ENCODE data around the gene AUTS2. TPM values are rescaled to one million over a fixed set of nuclear protein-coding genes. Genes with fewer than 3 reads are reported as not detected.

AUTS2 gene
- total RNA-seq, 2 experiments from 2014 or later, result 16.9 to 17.7 TPM

DNA sequence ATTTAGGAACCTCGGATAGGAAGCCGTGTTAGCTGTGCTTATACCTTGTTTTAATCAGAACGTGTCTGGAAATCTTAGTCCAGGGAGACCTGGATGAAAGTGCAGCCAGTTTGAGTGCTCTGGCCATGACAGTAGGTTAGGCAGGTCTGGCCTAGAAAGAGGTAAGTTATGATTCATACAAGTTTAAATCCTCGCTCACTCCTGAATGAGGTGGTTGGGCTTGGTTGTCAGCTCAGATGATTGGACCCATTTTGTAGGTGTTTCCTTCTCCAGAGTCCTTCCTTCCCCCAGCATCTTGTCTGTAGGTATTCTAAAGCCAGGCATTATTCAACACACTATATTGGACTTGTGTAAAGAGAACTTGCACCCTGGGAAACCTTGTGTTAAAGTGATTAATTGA is 971.8 kb downstream of the AUTS2 start:
- Mint-ChIP-seq H3K4me1 (no peaks in the 10 kb centered on the region), H3K27ac (no peak overlapping the region), H3K36me3 (ENCODE audit: low read depth) (no peaks in the 10 kb centered on the region), H3K27me3 (no peaks in the 10 kb centered on the region), H3K4me3 (no peak overlapping the region), H3K9me3 (peaks cover 10% of the 10 kb centered on the region)
- CTCF ChIA-PET, result no interaction called here
- POLR2A ChIA-PET, result no interaction called here
- no peak for DNase-seq

DNA sequence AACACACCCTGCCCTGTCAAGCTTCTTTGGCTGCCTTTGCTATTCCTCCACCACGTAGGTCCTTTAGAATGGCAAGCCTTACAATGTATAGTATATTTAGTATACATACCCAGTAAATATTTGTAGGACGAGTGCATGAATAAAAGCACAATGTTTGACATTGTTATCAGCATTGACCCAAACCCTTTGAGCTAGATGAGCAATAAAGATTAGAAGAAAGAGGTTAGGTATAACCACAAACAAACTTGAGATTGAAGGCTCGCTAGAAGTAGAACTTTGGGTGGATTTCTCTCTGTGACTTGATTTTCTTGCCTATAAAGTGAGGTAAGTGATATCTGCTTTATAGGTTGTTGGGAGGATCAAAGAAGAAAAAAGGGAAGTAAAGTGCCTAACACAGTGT is 972.7 kb downstream of the AUTS2 start:
- H3K27ac Mint-ChIP-seq, result no peak overlapping the region
- H3K27me3 Mint-ChIP-seq, result no peaks in the 10 kb centered on the region
- peaks cover 10% of the 10 kb centered on the region for H3K9me3 Mint-ChIP-seq
- H3K4me3 Mint-ChIP-seq, result no peak overlapping the region
- H3K36me3 Mint-ChIP-seq (ENCODE audit: low read depth), result no peaks in the 10 kb centered on the region
- ChIA-PET POLR2A (no interaction called here), CTCF (no interaction called here)
- H3K4me1 Mint-ChIP-seq, result no peaks in the 10 kb centered on the region
- DNase-seq, result no peak

DNA sequence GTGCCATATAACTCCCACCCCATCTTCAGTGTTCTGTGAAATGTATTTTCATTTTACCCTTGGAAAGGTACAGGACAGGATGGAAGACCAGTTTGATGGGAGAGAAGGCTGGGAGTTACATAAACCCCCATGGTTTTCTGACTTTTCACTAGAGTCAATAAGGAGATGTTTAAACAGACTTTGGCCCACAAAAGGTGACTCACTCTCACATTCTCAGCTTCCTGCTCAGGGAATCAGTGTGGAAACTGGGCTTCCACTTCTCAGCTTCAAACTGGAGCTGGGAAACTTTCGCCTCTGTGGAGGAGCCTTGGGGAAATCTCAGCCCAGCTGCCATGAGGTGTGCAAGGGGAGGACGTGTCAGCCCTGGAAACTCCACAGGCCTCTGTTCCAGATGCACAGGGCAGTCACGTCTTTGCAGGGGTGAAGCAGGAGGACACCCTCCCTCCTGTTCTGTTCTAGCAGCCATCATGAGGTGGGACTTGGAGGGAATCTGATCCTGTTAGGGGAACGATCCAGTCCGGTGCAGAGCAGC is 973.2 kb downstream of the AUTS2 start:
- Mint-ChIP-seq H3K4me1 (no peaks in the 10 kb centered on the region), H3K27ac (no peak overlapping the region), H3K4me3 (no peak overlapping the region), H3K36me3 (ENCODE audit: low read depth) (no peaks in the 10 kb centered on the region), H3K9me3 (peaks cover 10% of the 10 kb centered on the region), H3K27me3 (no peaks in the 10 kb centered on the region)
- ChIA-PET POLR2A (no interaction called here), CTCF (no interaction called here)
- DNase-seq, result no peak

DNA sequence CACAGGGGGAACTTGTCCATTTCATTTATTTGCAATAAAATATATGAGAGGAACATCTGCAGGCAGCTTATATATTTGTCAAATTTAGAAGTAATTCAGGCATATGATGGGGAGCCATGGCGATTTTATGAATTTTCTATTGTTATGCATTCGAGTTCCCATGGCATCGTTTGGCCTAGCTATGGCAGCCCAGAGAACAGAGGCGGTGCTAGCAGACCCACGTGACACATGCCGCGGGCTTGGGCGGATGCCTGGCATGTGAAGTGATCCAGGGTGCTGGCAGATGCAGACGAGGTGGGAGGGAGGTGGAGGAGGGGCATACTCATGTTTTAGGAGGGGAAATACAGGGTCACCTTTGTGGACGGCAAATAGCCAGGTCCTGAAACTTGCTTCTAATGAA is 973.7 kb downstream of the AUTS2 start:
- peaks cover 10% of the 10 kb centered on the region for H3K9me3 Mint-ChIP-seq
- DNase-seq, result no peak
- no peaks in the 10 kb centered on the region for H3K4me1 Mint-ChIP-seq
- POLR2A ChIA-PET, result no interaction called here
- H3K27ac Mint-ChIP-seq, result no peak overlapping the region
- H3K27me3 Mint-ChIP-seq, result no peaks in the 10 kb centered on the region
- no peaks in the 10 kb centered on the region for H3K36me3 Mint-ChIP-seq (ENCODE audit: low read depth)
- CTCF ChIA-PET, result no interaction called here
- H3K4me3 Mint-ChIP-seq, result no peak overlapping the region

DNA sequence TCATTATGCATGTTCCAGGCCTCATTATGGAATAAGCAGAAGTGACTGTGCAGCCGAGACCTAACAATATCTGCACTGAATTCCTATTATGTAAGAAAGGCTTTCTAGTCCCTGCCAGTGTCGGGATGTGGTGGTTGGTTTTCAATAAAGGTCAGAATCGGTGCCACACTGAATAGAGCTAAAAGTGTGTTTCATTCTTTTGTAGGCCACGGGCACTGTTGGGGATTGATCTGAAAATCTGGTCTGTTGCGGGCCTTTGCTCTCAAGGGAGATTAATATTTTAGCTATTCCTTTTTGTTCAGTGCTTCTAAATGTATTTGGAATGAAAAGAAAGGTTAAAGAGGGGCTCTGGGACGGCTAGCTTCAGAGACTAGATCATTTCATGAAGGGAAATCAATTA is 974.3 kb downstream of the AUTS2 start:
- Mint-ChIP-seq H3K36me3 (ENCODE audit: low read depth) (no peaks in the 10 kb centered on the region), H3K27me3 (no peaks in the 10 kb centered on the region), H3K9me3 (peaks cover 10% of the 10 kb centered on the region), H3K4me3 (no peak overlapping the region), H3K4me1 (no peaks in the 10 kb centered on the region), H3K27ac (no peak overlapping the region)
- no peak for DNase-seq
- ChIA-PET POLR2A (no interaction called here), CTCF (no interaction called here)

DNA sequence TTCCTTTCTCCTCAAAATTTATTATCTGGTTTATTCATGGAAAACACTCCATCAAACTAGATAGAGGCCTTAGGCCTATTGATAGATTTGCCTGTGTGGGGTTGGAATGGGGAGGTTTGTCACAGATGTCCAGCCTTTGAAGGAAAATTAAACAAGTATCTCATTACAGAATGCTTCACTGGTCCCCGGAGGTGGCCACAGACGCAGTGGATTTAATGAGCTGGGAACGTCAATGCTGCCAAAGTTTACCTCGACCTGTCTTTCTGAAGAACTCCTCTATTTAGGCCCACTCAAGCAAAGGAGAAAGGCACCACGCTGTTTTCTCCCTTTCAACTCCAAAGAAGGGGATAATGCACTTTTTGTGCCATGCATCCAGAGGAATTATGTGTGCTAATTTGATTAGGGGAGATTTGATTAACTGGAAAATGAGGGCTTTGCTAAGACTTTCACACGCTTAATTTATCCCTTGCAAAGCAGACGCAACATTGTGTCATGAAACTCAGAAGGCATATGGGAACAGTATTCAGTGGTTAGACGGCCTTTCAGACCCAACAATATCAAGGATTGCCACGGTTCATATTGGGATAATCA is 974.9 kb downstream of the AUTS2 start:
- H3K27ac Mint-ChIP-seq, result no peak overlapping the region
- H3K9me3 Mint-ChIP-seq, result peaks cover 10% of the 10 kb centered on the region
- no peaks in the 10 kb centered on the region for H3K36me3 Mint-ChIP-seq (ENCODE audit: low read depth)
- no peaks in the 10 kb centered on the region for H3K4me1 Mint-ChIP-seq
- DNase-seq, result no peak
- H3K27me3 Mint-ChIP-seq, result no peaks in the 10 kb centered on the region
- H3K4me3 Mint-ChIP-seq, result no peak overlapping the region
- POLR2A ChIA-PET, result no interaction called here
- CTCF ChIA-PET, result no interaction called here

DNA sequence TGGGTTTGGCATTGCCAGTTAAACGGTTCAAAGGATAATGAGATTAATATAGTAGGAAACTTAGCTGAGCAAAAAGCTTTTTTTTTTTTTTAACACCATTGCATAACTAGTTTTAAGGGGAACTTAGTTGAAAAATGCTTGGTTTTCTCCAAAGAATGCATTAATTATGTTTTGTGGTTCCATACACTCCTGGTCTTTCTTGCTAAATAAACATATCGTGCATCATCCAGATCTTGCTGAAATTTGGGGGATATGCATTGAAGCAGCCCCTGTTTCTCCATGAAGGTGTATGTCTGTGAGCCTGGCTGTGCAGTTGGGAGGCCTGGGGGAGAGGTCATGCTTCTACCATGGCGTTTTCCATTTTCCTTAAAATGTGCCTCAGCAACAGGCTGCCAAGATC is 975.4 kb downstream of the AUTS2 start:
- CTCF ChIA-PET, result no interaction called here
- DNase-seq, result no peak

DNA sequence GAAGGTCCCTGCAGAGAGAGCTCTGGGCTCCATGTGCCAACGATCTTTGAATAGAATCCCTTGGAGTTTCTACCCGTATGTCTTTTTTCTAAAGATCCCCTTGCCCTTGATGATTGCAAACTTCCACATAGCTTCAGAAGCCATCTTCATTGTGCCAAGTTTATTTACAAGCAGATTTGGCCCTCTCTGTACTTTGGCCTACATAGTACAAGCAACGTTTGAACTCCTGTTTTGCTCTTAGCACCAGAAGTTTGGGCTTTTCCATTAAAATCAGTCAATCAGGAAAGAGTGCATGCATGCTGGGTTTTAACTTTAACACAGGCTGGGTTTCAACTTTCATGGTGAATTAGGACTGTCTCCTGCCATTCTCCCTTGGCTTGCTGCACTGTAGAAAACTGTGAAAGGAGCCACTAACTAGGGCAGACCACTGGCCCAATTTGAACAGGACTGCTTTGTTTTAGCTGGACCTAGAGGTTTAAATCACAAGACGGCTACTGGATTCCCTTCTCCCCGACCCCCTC is 976.1 kb downstream of the AUTS2 start:
- Mint-ChIP-seq H3K27ac (no peak overlapping the region), H3K4me1 (no peaks in the 10 kb centered on the region), H3K27me3 (no peaks in the 10 kb centered on the region), H3K36me3 (ENCODE audit: low read depth) (no peaks in the 10 kb centered on the region), H3K9me3 (peaks cover 9% of the 10 kb centered on the region), H3K4me3 (no peak overlapping the region)
- POLR2A ChIA-PET, result no interaction called here
- no peak for DNase-seq
- CTCF ChIA-PET, result no interaction called here

More for the DNA sequence above, 975.4 kb downstream of the AUTS2 start:
- Mint-ChIP-seq H3K4me1 (no peaks in the 10 kb centered on the region), H3K4me3 (no peak overlapping the region), H3K27ac (no peak overlapping the region), H3K9me3 (peaks cover 10% of the 10 kb centered on the region), H3K36me3 (ENCODE audit: low read depth) (no peaks in the 10 kb centered on the region), H3K27me3 (no peaks in the 10 kb centered on the region)
- POLR2A ChIA-PET, result no interaction called here

DNA sequence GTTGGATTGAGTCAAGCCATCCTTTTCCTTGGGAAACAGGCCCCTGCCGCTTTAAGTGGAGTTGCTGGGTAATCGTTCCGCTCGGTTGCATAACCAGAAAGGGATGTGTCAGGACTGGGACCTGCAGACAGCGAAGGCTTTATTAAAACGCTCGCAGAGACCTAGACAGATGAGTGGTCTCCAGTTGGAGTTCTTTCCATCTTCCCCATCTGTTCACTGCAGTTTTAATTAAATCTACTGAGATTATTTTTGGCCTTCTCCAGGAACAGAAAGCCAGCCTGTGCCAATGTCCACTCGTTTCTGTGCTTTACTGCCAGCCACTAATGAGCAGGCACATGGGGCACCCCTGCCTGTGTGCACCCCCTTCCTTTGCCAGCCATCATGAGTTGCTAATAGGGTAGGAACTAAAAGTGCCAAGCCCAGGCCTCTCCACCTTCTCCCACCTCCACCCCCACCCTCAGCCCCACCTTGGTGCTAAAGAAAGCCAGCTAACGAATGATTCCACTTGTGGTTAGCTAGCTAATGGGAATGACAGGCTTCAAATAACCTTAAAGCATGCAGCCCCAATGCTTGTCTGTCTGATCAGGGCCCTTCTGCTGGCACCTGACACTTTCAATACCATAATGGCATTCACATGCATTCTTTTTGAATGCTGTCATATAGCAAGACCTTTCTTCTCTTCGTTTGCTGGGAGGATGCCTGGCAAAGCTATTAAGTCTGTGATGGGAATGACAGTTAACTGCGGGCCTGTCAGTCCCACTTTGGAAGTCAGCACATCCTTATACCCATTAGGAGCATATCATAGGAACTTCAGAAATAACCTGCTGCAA is 976.9 kb downstream of the AUTS2 start:
- CTCF ChIA-PET, result no interaction called here
- Mint-ChIP-seq H3K27me3 (no peaks in the 10 kb centered on the region), H3K27ac (no peak overlapping the region), H3K4me1 (no peaks in the 10 kb centered on the region), H3K9me3 (peaks cover 8% of the 10 kb centered on the region), H3K4me3 (no peak overlapping the region), H3K36me3 (ENCODE audit: low read depth) (no peaks in the 10 kb centered on the region)
- POLR2A ChIA-PET, result no interaction called here
- no peak for DNase-seq

DNA sequence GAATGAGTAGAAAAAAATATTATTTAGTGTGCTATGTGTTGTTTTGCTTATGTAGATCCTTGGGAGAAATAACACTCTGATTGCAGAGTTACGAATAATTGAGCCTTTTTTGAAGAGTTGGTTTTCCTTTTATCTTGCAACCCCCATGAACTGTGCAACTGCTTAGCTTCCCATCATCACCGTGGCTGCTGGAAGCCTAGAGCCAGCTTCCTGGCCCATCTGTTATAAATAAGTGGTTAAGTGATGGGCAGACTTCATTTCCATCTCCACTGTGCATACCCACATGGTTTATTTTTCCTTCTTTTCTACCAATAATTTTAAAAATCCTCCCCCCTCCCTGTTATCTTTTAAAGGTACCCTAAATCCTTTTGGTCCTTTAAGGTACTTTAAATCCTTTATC is 978.8 kb downstream of the AUTS2 start:
- peaks cover 5% of the 10 kb centered on the region for H3K9me3 Mint-ChIP-seq
- no peak overlapping the region for H3K4me3 Mint-ChIP-seq
- no peaks in the 10 kb centered on the region for H3K27me3 Mint-ChIP-seq
- no peaks in the 10 kb centered on the region for H3K4me1 Mint-ChIP-seq
- POLR2A ChIA-PET, result no interaction called here
- no peak overlapping the region for H3K27ac Mint-ChIP-seq
- no peak for DNase-seq
- no peaks in the 10 kb centered on the region for H3K36me3 Mint-ChIP-seq (ENCODE audit: low read depth)
- CTCF ChIA-PET, result no interaction called here

DNA sequence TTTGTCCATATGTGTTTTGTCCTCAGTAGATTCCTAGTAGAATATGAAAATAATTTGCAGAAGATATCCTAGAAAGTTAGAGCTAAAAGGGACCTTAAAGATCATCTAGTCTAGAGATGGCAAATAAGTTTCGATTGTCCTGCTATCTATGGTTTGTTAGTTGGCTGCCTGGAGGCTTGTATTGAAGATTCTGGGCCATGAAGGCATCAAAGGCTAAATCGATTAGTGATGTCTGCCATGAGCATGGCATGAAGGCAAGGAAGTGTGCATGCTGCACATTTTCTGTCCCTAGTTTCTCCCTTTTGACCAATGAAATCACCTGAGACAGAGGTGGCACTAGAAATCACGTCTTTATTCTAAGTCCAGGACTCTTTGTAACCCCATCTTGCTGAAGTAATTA is 979.9 kb downstream of the AUTS2 start:
- DNase-seq, result no peak
- Mint-ChIP-seq H3K4me3 (no peak overlapping the region), H3K36me3 (ENCODE audit: low read depth) (no peaks in the 10 kb centered on the region), H3K9me3 (peaks cover 5% of the 10 kb centered on the region), H3K27me3 (no peaks in the 10 kb centered on the region), H3K4me1 (no peaks in the 10 kb centered on the region), H3K27ac (no peak overlapping the region)
- ChIA-PET POLR2A (no interaction called here), CTCF (no interaction called here)

DNA sequence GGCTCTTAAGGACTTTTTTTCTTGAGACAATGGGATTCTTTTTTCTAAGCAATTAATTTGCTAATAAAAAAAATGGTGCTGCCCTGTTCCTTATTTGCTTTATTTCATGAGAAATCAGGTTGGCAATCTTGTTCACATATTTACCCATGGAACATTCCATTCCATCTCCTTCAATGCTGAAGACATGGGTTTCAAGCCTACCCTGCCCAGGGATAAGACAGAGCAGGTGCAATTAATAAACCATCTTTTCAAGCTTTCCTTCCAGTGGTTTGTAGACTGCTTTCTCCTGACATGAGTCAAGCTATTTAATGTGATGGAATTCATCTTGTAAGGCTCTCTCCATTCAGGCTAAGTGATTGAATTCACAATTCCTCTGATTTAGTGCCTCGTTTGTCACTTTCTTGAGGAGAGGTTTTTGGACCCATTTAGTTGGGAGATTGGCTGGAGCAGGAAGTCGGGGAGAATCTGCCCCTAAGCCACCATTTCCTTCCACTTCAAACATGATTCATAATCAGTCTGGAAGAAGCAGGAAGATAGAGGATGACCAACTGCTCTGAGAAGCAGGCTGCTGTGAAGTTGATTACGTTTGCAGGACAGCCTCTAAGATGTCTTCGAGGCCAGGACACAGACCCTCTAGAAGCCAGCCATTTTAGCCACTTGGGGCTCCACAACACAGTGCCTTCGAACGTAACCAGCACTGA is 981.3 kb downstream of the AUTS2 start:
- no peak overlapping the region for H3K4me3 Mint-ChIP-seq
- H3K4me1 Mint-ChIP-seq, result no peaks in the 10 kb centered on the region
- H3K27ac Mint-ChIP-seq, result no peak overlapping the region
- DNase-seq, result no peak
- ChIA-PET POLR2A (no interaction called here), CTCF (no interaction called here)
- H3K9me3 Mint-ChIP-seq, result peaks cover 5% of the 10 kb centered on the region
- H3K27me3 Mint-ChIP-seq, result no peaks in the 10 kb centered on the region
- H3K36me3 Mint-ChIP-seq (ENCODE audit: low read depth), result no peaks in the 10 kb centered on the region

DNA sequence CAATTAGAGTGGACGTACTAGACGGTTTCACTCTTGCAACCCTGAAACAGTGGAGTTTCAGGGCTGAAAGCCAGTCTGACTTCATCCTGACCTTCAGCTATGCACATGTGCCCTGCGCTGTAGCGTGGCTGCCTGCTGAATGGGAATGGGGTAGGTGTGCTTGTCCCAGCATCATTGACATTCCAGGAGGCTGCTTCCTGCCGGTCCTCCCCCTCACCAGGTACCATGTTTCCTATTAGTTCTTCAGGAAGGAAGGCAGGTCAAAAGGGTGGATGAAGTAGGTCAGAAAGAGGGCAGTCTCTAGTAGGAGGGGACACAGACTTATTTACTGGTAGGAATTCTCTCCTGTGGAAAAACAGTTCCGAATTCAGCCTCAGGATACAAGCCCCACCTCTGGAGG is 981.9 kb downstream of the AUTS2 start:
- Mint-ChIP-seq H3K4me1 (no peaks in the 10 kb centered on the region), H3K9me3 (peaks cover 5% of the 10 kb centered on the region), H3K4me3 (no peak overlapping the region), H3K27ac (no peak overlapping the region), H3K27me3 (no peaks in the 10 kb centered on the region), H3K36me3 (ENCODE audit: low read depth) (no peaks in the 10 kb centered on the region)
- ChIA-PET POLR2A (no interaction called here), CTCF (no interaction called here)
- no peak for DNase-seq
